WTC11 (cell line): ENCODE data around the gene RPS21. TPM values are rescaled to one million over a fixed set of nuclear protein-coding genes. Genes with fewer than 3 reads are reported as not detected.
A peak's percentile ranks its signal among the peaks of the same experiment; 100 is the strongest.

Experiments used
- ATAC-seq: fragments of 200-7000 bp; cut with Tn5 transposase; 2 replicates; pipeline ENCODE4 v1.10.0; 2021; ENCODE audit warnings: mild to moderate bottlenecking, moderate library complexity
- CTCF ChIA-PET: fragments of 300-600 bp; sonication (Branson Sonifier 250); formaldehyde crosslinking; loops from one replicate; lab custom pipeline; 2021; ENCODE audit warnings: antibody characterized with exemption; lab: Charles Lee
- POLR2A ChIA-PET: fragments of 350-600 bp; sonication (Branson Sonifier 250); formaldehyde crosslinking; loops from one replicate; lab custom pipeline; 2021; ENCODE audit warnings: antibody characterized with exemption; lab: Charles Lee
- DNase-seq: peaks from one replicate; pipeline ENCODE4 v3.0.0; 2021; ENCODE audit warnings: low spot score
- H3K27ac Mint-ChIP-seq: 2 replicates; pipeline ENCODE4 v1.8.0; 2021; ENCODE audit warnings: mixed read lengths
- H3K27me3 Mint-ChIP-seq: 2 replicates; pipeline ENCODE4 v1.8.0; 2021; ENCODE audit warnings: low read depth, mild to moderate bottlenecking, moderate library complexity, mixed read lengths
- H3K36me3 Mint-ChIP-seq: 2 replicates; pipeline ENCODE4 v1.8.0; 2021; ENCODE audit warnings: mixed read lengths
- H3K4me1 Mint-ChIP-seq: 2 replicates; pipeline ENCODE4 v1.8.0; 2022; ENCODE audit warnings: mixed read lengths
- H3K4me3 Mint-ChIP-seq: 2 replicates; pipeline ENCODE4 v1.8.0; 2021; ENCODE audit warnings: mild to moderate bottlenecking, moderate library complexity, mixed read lengths
- H3K9me3 Mint-ChIP-seq: 2 replicates; pipeline ENCODE4 v1.8.0; 2021; ENCODE audit warnings: mixed read lengths
- AFF4 ChIP-seq: sonication (generic); formaldehyde crosslinking; IDR thresholded peaks from 2 replicates; pipeline ENCODE4 v1.8.1; 2023; ENCODE audit warnings: mild to moderate bottlenecking, missing genetic modification reagents, borderline replicate concordance
- CREM ChIP-seq: sonication (generic); formaldehyde crosslinking; IDR thresholded peaks from 2 replicates; pipeline ENCODE4 v1.8.1; 2022; ENCODE audit warnings: mild to moderate bottlenecking, missing genetic modification reagents, moderate library complexity
- E2F1 ChIP-seq: sonication (generic); formaldehyde crosslinking; IDR thresholded peaks from 2 replicates; pipeline ENCODE4 v1.8.0; 2022; ENCODE audit warnings: mild to moderate bottlenecking, missing genetic modification reagents
- E2F5 ChIP-seq: sonication (generic); formaldehyde crosslinking; IDR thresholded peaks from 2 replicates; pipeline ENCODE4 v1.8.1; 2022; ENCODE audit warnings: mild to moderate bottlenecking, moderate library complexity, missing genetic modification reagents
- ESRRA ChIP-seq: sonication (generic); formaldehyde crosslinking; IDR thresholded peaks from 2 replicates; pipeline ENCODE4 v1.8.1; 2022; ENCODE audit warnings: mild to moderate bottlenecking, missing genetic modification reagents, borderline replicate concordance
- ETV6 ChIP-seq: sonication (generic); formaldehyde crosslinking; IDR thresholded peaks from 2 replicates; pipeline ENCODE4 v1.8.1; 2022; ENCODE audit warnings: mild to moderate bottlenecking, missing genetic modification reagents
- FOXK1 ChIP-seq: sonication (generic); formaldehyde crosslinking; IDR thresholded peaks from 2 replicates; pipeline ENCODE4 v1.8.0; 2022; ENCODE audit warnings: mild to moderate bottlenecking, moderate library complexity, missing genetic modification reagents
- FOXP1 ChIP-seq: sonication (generic); formaldehyde crosslinking; IDR thresholded peaks from 2 replicates; pipeline ENCODE4 v1.8.0; 2022; ENCODE audit warnings: missing genetic modification reagents, mild to moderate bottlenecking, moderate library complexity, borderline replicate concordance
- GABPB1 ChIP-seq: sonication (generic); formaldehyde crosslinking; IDR thresholded peaks from 2 replicates; pipeline ENCODE4 v1.8.1; 2023; ENCODE audit warnings: mild to moderate bottlenecking, missing genetic modification reagents
- GRHL2 ChIP-seq: fragments of 250-450 bp; sonication (Bioruptor Pico); IDR thresholded peaks from 2 replicates; pipeline ENCODE4 v1.8.0; 2022; ENCODE audit warnings: mild to moderate bottlenecking, moderate library complexity; ENCODE audit not compliant: insufficient replicate concordance, severe bottlenecking
- IRF2 ChIP-seq: sonication (generic); formaldehyde crosslinking; IDR thresholded peaks from 2 replicates; pipeline ENCODE4 v1.8.0; 2022; ENCODE audit warnings: low read depth, missing genetic modification reagents, borderline replicate concordance
- JAZF1 ChIP-seq: fragments of 250-450 bp; sonication (Bioruptor Pico); IDR thresholded peaks from 2 replicates; pipeline ENCODE4 v1.9.0; 2021; ENCODE audit warnings: moderate library complexity, mild to moderate bottlenecking, inconsistent platforms
- JUN ChIP-seq: sonication (generic); formaldehyde crosslinking; IDR thresholded peaks from 2 replicates; pipeline ENCODE4 v1.8.0; 2023; ENCODE audit warnings: mild to moderate bottlenecking, missing genetic modification reagents
- MYBL2 ChIP-seq: sonication (generic); formaldehyde crosslinking; IDR thresholded peaks from 2 replicates; pipeline ENCODE4 v1.8.1; 2023; ENCODE audit warnings: mild to moderate bottlenecking, moderate library complexity, missing genetic modification reagents
- NR2C2 ChIP-seq: sonication (generic); formaldehyde crosslinking; IDR thresholded peaks from 2 replicates; pipeline ENCODE4 v1.8.0; 2022; ENCODE audit warnings: mild to moderate bottlenecking, missing genetic modification reagents
- PREB ChIP-seq: sonication (generic); formaldehyde crosslinking; IDR thresholded peaks from 2 replicates; pipeline ENCODE4 v1.8.1; 2022; ENCODE audit warnings: mild to moderate bottlenecking, missing genetic modification reagents, moderate library complexity, borderline replicate concordance
- RELA ChIP-seq: sonication (generic); formaldehyde crosslinking; IDR thresholded peaks from 2 replicates; pipeline ENCODE4 v1.8.1; 2022; ENCODE audit warnings: missing genetic modification reagents, mild to moderate bottlenecking, borderline replicate concordance
- SMAD3 ChIP-seq: sonication (generic); formaldehyde crosslinking; IDR thresholded peaks from 2 replicates; pipeline ENCODE4 v1.8.0; 2022; ENCODE audit warnings: missing genetic modification reagents, mild to moderate bottlenecking, borderline replicate concordance
- TEAD1 ChIP-seq: sonication (generic); formaldehyde crosslinking; IDR thresholded peaks from 2 replicates; pipeline ENCODE4 v1.8.0; 2022; ENCODE audit warnings: mild to moderate bottlenecking, missing genetic modification reagents
- TEAD4 ChIP-seq: sonication (generic); formaldehyde crosslinking; IDR thresholded peaks from 2 replicates; pipeline ENCODE4 v1.8.0; 2022; ENCODE audit warnings: mild to moderate bottlenecking, missing genetic modification reagents
- ZNF121 ChIP-seq: sonication (generic); formaldehyde crosslinking; IDR thresholded peaks from 2 replicates; pipeline ENCODE4 v1.8.0; 2023; ENCODE audit warnings: missing genetic modification reagents
- ZNF317 ChIP-seq: sonication (generic); formaldehyde crosslinking; IDR thresholded peaks from 2 replicates; pipeline ENCODE4 v1.8.1; 2023; ENCODE audit warnings: low read depth, mild to moderate bottlenecking, moderate library complexity, missing genetic modification reagents, borderline replicate concordance
- total RNA-seq: library from RNA; stranded (reverse); gene quantifications from 3 replicates; pipeline ENCODE4 v1.2.3, GENCODE V29; 2021

The RPS21 gene
- total RNA-seq, 1 experiment from 2014 or later: 2,016 TPM

GRCh38 chr20:62358171-62359042 lies 28.5 kb upstream of the RPS21 start:
- ATAC-seq (no peak), DNase-seq (no peak)
- Mint-ChIP-seq H3K27ac (peak overlapping the region; percentile 74), H3K4me1 (peaks cover 32% of the 10 kb centered on the region), H3K27me3 (no peaks in the 10 kb centered on the region)
- POLR2A ChIA-PET: interaction anchor here (0.5 to 4.4 kb wide), 2 partner anchors 9 to 168 kb away, joined by 5 to 21 read pairs; partner anchors contain the start of gene LAMA5
- no peak for TF ChIP-seq GRHL2 (CRISPR knock-in tag)
- no peak for TF ChIP-seq JAZF1
- no peak for TF ChIP-seq E2F1 (CRISPR knock-in tag)
- no peak for TF ChIP-seq ESRRA
- no peak for TF ChIP-seq GABPB1 (CRISPR knock-in tag)
- no peak for TF ChIP-seq FOXK1 (CRISPR knock-in tag)
- no peak for TF ChIP-seq SMAD3
- no peak for TF ChIP-seq CREM (CRISPR knock-in tag)
- no peak for TF ChIP-seq NR2C2 (CRISPR knock-in tag)
- TF ChIP-seq TEAD1 (CRISPR knock-in tag): no peak
- TF ChIP-seq, all 79 proteins: peak for 0
- Mint-ChIP-seq H3K4me3 (no peak overlapping the region), H3K36me3 (no peaks in the 10 kb centered on the region), H3K9me3 (no peaks in the 10 kb centered on the region)
- CTCF ChIA-PET: interaction anchor here (0.6 to 1.7 kb wide), 3 partner anchors 10 to 24 kb away, joined by 3 to 6 read pairs (median 5); no protein-coding TSS in a partner anchor

- H3K36me3 Mint-ChIP-seq: no peaks in the 10 kb centered on the region
- TF ChIP-seq FOXP1 (CRISPR knock-in tag) (no peak), IRF2 (CRISPR knock-in tag) (no peak), ZNF121 (peak; percentile 39; the same call in 1 of the 2 replicates)
- H3K4me3 Mint-ChIP-seq: no peak overlapping the region
- DNase-seq: no peak
- no peak for ATAC-seq
- H3K4me1 Mint-ChIP-seq: peaks cover 38% of the 10 kb centered on the region
- peak overlapping the region; percentile 74; the same call in 1 of the 2 replicates for H3K27ac Mint-ChIP-seq
- H3K9me3 Mint-ChIP-seq: no peaks in the 10 kb centered on the region
- H3K27me3 Mint-ChIP-seq: no peaks in the 10 kb centered on the region
- ChIA-PET POLR2A (interaction anchor here (4.4 kb wide), 1 partner anchor 8 kb away, joined by 21 read pairs; the partner anchor contains the start of gene LAMA5), CTCF (interaction anchor here (0.6 to 1.7 kb wide), 2 partner anchors 9 to 10 kb away, joined by 3 to 6 read pairs; no protein-coding TSS in a partner anchor)
Measured at GRCh38 chr20:62359043-62359490, 27.8 kb upstream of the RPS21 start.

- ChIA-PET POLR2A (interaction anchor here (4.4 kb wide), 1 partner anchor 8 kb away, joined by 21 read pairs; the partner anchor contains the start of gene LAMA5), CTCF (no interaction called here)
- Mint-ChIP-seq H3K36me3 (no peaks in the 10 kb centered on the region), H3K27me3 (no peaks in the 10 kb centered on the region), H3K4me3 (no peak overlapping the region), H3K27ac (no peak overlapping the region), H3K9me3 (no peaks in the 10 kb centered on the region), H3K4me1 (peaks cover 42% of the 10 kb centered on the region)
- DNase-seq (peak; percentile 11), ATAC-seq (no peak)
- TF ChIP-seq E2F5 (CRISPR knock-in tag) (no peak), ETV6 (CRISPR knock-in tag) (no peak), ZNF121 (no peak), MYBL2 (no peak), PREB (no peak), JUN (CRISPR knock-in tag) (no peak), TEAD4 (CRISPR knock-in tag) (no peak), AFF4 (CRISPR knock-in tag) (no peak), ZNF317 (no peak), RELA (no peak)
Measured at GRCh38 chr20:62359491-62360121, 27.3 kb upstream of the RPS21 start.
